WI38 (cell line): ENCODE measurements around the gene DNAH11.

Source experiments
- H3K4me3 ChIP-seq: 2 replicates; pipeline ENCODE4 v1.5.1; 2011; ENCODE audit warnings: low read depth, mild to moderate bottlenecking, control low read depth, low read length
- TF ChIP-seq, protein P1 (sequence below): IDR thresholded peaks from 2 replicates; pipeline ENCODE4 v1.5.1; 2012; ENCODE audit warnings: low read depth, mild to moderate bottlenecking, control low read depth, low read length

Gene DNAH11

DNA sequence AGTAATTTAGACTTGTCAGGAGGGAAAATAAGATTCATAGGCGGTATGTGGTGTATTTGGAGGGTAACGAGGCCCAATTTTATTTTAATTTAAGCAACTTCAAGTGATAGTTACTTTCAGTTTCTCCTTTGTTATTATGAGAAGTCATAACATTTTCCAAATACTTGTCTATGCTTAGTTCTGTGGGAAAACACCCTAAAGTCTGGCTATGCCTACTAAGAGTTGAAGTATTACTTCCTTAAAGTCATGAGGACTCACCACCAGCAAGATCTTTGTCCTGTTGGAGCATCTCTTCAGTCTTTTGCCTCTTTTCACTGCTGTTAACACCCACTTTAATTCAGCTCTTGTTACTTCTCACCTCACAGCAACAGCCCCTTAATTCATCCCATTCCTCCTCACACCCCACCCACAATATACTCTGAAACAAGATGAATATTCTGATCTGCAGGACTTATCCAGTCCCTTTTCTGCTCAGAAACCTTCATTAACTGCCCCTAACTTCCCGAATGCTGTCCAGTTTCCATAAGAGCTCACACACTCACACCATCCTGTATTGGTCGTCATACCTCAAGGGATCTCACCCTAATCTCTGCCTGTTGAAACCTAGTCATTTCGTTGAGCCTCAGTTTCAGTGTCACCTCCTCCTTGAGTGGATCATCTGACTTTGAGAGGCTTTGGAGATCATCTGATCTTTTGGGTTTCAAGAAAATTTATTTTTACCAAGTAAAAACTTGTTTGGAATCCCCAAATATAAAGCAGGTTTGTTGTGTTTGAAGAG lies 61.3 kb downstream of the DNAH11 start:
- TF ChIP-seq, protein P1, sequence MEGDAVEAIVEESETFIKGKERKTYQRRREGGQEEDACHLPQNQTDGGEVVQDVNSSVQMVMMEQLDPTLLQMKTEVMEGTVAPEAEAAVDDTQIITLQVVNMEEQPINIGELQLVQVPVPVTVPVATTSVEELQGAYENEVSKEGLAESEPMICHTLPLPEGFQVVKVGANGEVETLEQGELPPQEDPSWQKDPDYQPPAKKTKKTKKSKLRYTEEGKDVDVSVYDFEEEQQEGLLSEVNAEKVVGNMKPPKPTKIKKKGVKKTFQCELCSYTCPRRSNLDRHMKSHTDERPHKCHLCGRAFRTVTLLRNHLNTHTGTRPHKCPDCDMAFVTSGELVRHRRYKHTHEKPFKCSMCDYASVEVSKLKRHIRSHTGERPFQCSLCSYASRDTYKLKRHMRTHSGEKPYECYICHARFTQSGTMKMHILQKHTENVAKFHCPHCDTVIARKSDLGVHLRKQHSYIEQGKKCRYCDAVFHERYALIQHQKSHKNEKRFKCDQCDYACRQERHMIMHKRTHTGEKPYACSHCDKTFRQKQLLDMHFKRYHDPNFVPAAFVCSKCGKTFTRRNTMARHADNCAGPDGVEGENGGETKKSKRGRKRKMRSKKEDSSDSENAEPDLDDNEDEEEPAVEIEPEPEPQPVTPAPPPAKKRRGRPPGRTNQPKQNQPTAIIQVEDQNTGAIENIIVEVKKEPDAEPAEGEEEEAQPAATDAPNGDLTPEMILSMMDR: no peak
- no peak overlapping the region for H3K4me3 ChIP-seq

- TF ChIP-seq, protein P1: no peak
- H3K4me3 ChIP-seq: no peak overlapping the region
Observed at GRCh38 chr7:21605008-21605585, 62.3 kb downstream of the DNAH11 start.

- H3K4me3 ChIP-seq: no peak overlapping the region
- TF ChIP-seq, protein P1: no peak
Observed at GRCh38 chr7:21608465-21608864, 65.6 kb downstream of the DNAH11 start.

DNA sequence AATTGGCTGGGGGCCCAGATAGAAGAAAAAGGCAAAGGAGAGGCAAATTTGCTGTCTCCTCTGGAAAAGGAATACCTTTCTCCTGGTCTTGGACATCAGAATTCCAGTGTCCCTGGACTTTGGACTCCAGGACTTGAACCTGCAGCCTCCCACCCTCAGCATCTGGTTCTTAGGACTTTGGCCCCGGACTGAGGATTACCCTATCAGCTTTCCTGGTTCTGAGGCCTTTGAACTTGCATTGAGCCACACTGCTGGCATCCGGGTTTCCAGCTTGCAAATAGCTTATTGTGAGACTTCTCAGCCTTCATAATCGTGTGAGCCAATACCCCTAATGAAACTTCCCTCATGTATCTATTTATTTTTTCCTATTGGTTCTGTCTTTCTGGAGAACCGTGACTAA lies 68.3 kb downstream of the DNAH11 start:
- H3K4me3 ChIP-seq: no peak overlapping the region
- TF ChIP-seq, protein P1: no peak

GRCh38 chr7:21616091-21616490 lies 73.3 kb downstream of the DNAH11 start:
- TF ChIP-seq, protein P1: no peak
- no peak overlapping the region for H3K4me3 ChIP-seq

GRCh38 chr7:21616796-21617436 lies 74.1 kb downstream of the DNAH11 start:
- TF ChIP-seq, protein P1: no peak
- no peak overlapping the region for H3K4me3 ChIP-seq

GRCh38 chr7:21617513-21617912 lies 74.7 kb downstream of the DNAH11 start:
- TF ChIP-seq, protein P1: no peak

More at GRCh38 chr7:21617513-21617912, 74.7 kb downstream of the DNAH11 start:
- H3K4me3 ChIP-seq: no peak overlapping the region
